DOHH2 (cell line): ENCODE measurements around the gene AMT.
A peak's percentile ranks its signal among the peaks of the same experiment; 100 is the strongest.

Experiments
- H3F3A ChIP-seq: fragments of 200-600 bp; sonication (generic), shearing (Covaris generic); 2 replicates; pipeline ENCODE4 v1.6.0; 2016; ENCODE audit warnings: antibody characterized with exemption, mild to moderate bottlenecking; ENCODE audit not compliant: control insufficient read depth, insufficient read depth
- H3K27ac ChIP-seq: fragments of 200-600 bp; sonication (generic); 2 replicates; pipeline ENCODE4 v1.5.1; 2014; ENCODE audit warnings: low read depth, mild to moderate bottlenecking, low read length, moderate library complexity
- H3K27me3 ChIP-seq: fragments of 200-600 bp; sonication (generic); 2 replicates; pipeline ENCODE4 v1.6.1; 2014; ENCODE audit warnings: mild to moderate bottlenecking, low read length, mixed read lengths; ENCODE audit not compliant: control insufficient read depth
- H3K36me3 ChIP-seq: fragments of 200-600 bp; sonication (generic); 2 replicates; pipeline ENCODE4 v1.6.1; 2014; ENCODE audit warnings: mild to moderate bottlenecking, low read length, moderate library complexity, mixed read lengths; ENCODE audit not compliant: control insufficient read depth
- H3K4me1 ChIP-seq: fragments of 200-600 bp; sonication (generic); 2 replicates; pipeline ENCODE4 v1.6.1; 2014; ENCODE audit warnings: mild to moderate bottlenecking, low read length, mixed read lengths; ENCODE audit not compliant: control insufficient read depth
- H3K4me2 ChIP-seq: fragments of 200-600 bp; sonication (generic); 2 replicates; pipeline ENCODE4 v1.6.0; 2014; ENCODE audit warnings: mild to moderate bottlenecking, low read length, moderate library complexity
- H3K4me3 ChIP-seq: fragments of 200-600 bp; sonication (generic); 2 replicates; pipeline ENCODE4 v1.5.1; 2014; ENCODE audit warnings: mild to moderate bottlenecking, low read length, mixed read lengths
- H3K79me2 ChIP-seq: fragments of 200-600 bp; sonication (generic); 2 replicates; pipeline ENCODE4 v1.6.1; 2014; ENCODE audit warnings: mild to moderate bottlenecking, low read length, mixed read lengths; ENCODE audit not compliant: control insufficient read depth
- H3K9me2 ChIP-seq: fragments of 200-600 bp; sonication (generic); replicated peaks from 2 replicates; pipeline ENCODE4 v1.6.1; 2014; ENCODE audit warnings: mild to moderate bottlenecking, low read length, mixed read lengths; ENCODE audit not compliant: control insufficient read depth
- H3K9me3 ChIP-seq: fragments of 200-600 bp; sonication (generic); 2 replicates; pipeline ENCODE4 v1.6.1; 2014; ENCODE audit warnings: antibody characterized with exemption, low read length, mixed read lengths; ENCODE audit not compliant: control insufficient read depth, insufficient read depth
- H4K20me1 ChIP-seq: fragments of 200-600 bp; sonication (generic); 2 replicates; pipeline ENCODE4 v1.6.0; 2014; ENCODE audit warnings: low read depth, mild to moderate bottlenecking, antibody characterized with exemption, low read length, moderate library complexity; ENCODE audit not compliant: control insufficient read depth, insufficient read depth
- EZH2phosphoT487 ChIP-seq: fragments of 200-600 bp; sonication (generic); IDR thresholded peaks from 2 replicates; pipeline ENCODE4 v1.6.1; 2017; ENCODE audit warnings: borderline replicate concordance, mild to moderate bottlenecking, antibody characterized with exemption, low read length, moderate library complexity, mixed read lengths
- TF ChIP-seq, protein P1 (sequence below): fragments of 200-600 bp; sonication (generic); IDR thresholded peaks from one replicate; pipeline ENCODE4 v1.5.1; 2014; ENCODE audit warnings: antibody characterized with exemption, mild to moderate bottlenecking, low read depth, low read length; ENCODE audit not compliant: poor library complexity, severe bottlenecking

The AMT gene, protein sequence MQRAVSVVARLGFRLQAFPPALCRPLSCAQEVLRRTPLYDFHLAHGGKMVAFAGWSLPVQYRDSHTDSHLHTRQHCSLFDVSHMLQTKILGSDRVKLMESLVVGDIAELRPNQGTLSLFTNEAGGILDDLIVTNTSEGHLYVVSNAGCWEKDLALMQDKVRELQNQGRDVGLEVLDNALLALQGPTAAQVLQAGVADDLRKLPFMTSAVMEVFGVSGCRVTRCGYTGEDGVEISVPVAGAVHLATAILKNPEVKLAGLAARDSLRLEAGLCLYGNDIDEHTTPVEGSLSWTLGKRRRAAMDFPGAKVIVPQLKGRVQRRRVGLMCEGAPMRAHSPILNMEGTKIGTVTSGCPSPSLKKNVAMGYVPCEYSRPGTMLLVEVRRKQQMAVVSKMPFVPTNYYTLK

DNA sequence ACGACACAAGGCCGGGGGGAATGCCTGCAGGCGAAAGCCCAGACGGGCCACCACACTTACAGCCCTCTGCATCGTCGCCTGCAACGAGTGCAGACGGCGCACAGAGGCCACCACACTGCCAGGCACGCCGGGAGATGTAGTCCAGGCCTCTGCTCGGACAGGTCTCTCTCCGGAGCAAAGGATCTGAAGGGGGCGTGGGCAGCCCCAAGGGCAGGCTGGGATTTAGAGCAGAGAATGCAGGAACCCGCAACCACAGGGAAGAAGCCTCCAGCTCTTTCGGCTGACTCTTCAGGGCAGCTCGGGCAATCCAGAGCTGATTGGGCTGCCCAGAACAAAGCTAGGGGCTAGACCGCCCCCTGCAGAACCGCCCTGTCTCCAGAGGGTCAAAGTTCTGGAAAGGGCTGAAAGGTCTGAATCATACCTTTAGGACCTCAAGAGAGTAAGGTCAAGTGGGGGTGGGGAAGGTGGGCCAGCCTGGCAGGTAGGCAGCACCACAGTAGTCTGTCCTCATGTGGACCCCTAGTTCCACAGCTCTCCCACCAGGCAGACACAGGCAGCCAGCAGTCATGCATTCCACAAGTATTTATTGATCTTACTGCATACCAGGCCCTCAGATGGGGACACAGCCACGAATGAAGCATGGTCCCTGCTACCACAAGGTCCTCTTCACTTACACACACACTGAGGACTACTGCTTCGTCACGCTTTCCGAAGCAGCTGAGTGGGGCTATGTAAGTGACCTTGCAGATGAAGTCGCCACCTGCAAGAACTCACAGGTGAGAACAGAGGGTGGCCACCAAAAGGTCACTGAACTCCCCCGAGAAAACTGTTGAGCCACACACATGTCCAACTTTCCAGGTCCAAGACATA lies at the start of gene AMT:
TSS of gene AMT (minus strand) at position 95 of the 870 bp plus-strand sequence. CDS start at position 72, 23 bp downstream.
- Histone ChIP-seq H3K27ac (no peak within 1 kb of the TSS), H3K4me1 (no peaks in the 10 kb centered on the region), H3F3A (no peaks in the 10 kb centered on the region), H3K36me3 (peaks cover 9% of the 10 kb centered on the region), H3K27me3 (no peaks in the 10 kb centered on the region), H3K9me2 (no peaks in the 10 kb centered on the region), H3K9me3 (no peaks in the 10 kb centered on the region), H3K79me2 (no peaks in the 10 kb centered on the region), H3K4me2 (no peak within 1 kb of the TSS), H3K4me3 (no peak within 1 kb of the TSS), H4K20me1 (no peaks in the 10 kb centered on the region)
- no peak for TF ChIP-seq EZH2phosphoT487
- TF ChIP-seq, protein P1, sequence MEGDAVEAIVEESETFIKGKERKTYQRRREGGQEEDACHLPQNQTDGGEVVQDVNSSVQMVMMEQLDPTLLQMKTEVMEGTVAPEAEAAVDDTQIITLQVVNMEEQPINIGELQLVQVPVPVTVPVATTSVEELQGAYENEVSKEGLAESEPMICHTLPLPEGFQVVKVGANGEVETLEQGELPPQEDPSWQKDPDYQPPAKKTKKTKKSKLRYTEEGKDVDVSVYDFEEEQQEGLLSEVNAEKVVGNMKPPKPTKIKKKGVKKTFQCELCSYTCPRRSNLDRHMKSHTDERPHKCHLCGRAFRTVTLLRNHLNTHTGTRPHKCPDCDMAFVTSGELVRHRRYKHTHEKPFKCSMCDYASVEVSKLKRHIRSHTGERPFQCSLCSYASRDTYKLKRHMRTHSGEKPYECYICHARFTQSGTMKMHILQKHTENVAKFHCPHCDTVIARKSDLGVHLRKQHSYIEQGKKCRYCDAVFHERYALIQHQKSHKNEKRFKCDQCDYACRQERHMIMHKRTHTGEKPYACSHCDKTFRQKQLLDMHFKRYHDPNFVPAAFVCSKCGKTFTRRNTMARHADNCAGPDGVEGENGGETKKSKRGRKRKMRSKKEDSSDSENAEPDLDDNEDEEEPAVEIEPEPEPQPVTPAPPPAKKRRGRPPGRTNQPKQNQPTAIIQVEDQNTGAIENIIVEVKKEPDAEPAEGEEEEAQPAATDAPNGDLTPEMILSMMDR, result no peak

DNA sequence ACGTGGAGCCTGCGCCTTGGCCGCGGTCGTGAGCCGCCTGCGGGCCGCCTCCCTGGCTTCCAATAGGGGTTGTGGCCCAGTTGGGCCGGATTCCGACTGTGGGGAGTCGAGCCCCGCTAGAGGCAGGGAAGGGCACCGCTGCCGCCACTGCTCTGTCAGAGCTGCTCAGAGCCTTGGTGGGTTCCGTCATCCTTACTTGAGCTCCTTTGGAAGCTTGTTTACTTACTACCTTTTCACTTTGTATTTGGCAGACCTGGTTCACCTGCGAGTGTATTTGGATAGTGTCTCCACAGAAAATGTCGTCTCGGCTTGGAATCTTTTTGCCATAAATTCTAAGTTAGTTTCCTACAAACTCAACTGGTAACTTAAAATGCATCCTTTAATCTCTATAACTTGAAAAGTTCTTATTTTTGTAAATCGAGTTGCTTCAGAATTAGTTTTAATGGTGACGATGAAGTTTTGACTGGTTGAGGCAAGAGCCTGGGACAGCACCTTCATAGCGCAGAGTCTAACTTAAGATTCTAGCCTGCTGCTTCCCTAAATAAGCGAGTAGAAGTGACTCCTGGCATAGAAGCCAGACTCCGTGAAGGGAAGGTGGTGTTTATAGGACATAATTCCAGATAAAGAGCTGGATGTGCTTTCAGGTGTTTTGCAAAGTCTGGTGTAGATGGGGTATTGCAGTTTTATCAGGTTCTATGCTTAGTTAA lies 48.6 kb upstream of the AMT start:
- no peaks in the 10 kb centered on the region for H3K9me3 ChIP-seq
- peaks cover 43% of the 10 kb centered on the region for H3K79me2 ChIP-seq
- peaks cover 19% of the 10 kb centered on the region for H3K4me1 ChIP-seq
- TF ChIP-seq, protein P1, result peak; percentile 9
- no peak for TF ChIP-seq EZH2phosphoT487
- H3K4me3 ChIP-seq, result peak overlapping the region; percentile 100
- no peaks in the 10 kb centered on the region for H3K27me3 ChIP-seq
- peaks cover 4% of the 10 kb centered on the region for H3K36me3 ChIP-seq
- no peaks in the 10 kb centered on the region for H4K20me1 ChIP-seq
- H3K9me2 ChIP-seq, result no peaks in the 10 kb centered on the region
- peak overlapping the region; percentile 90 for H3K27ac ChIP-seq
- H3K4me2 ChIP-seq, result peak overlapping the region; percentile 76
- H3F3A ChIP-seq, result peaks cover 7% of the 10 kb centered on the region

DNA sequence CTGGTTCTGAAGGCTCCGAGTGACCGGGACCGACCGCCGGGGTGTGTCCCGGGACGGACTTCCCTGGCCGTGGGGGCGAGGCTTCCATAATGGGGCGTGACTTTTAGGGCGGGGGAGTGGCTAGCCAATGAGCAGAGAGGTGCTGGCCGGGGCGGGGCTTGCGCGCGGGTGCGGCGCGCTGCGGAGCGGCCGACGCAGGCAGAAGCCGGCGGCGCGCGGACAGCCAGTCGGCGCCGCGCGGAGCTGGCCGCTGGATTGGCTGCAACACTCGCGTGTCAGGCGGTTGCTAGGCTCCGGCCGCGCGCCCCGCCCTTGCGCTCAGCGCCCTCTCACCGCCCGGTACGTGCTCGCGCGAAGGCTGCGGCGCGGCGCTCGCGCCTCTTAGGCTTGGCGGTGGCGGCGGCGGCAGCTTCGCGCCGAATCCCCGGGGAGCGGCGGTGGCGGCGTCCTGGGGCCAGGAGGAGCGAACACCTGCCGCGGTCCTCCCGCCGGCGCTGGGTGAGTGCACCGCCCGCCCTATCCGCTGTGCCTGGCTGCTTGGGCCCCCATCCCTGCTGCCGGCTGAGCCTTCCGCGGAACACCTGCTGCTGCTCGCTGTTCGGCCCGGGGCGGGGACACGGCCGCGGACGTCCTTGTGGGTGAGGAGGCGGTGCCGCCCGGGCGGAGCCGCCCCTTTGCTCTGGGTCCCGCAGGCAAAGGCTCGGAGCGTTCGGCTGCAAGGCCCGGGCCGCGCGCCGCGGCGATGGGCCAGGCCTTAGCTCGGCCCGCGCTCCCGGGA lies 47.9 kb upstream of the AMT start, which contains the start of gene DAG1:
TSS of gene DAG1 (plus strand) at position 332 of the 778 bp plus-strand sequence. CDS start 40,268 bp downstream, outside the sequence.
- H3K4me1 ChIP-seq, result peaks cover 19% of the 10 kb centered on the region
- peaks cover 7% of the 10 kb centered on the region for H3F3A ChIP-seq
- peak within 1 kb of the TSS; percentile 100 for H3K4me3 ChIP-seq
- peaks cover 39% of the 10 kb centered on the region for H3K79me2 ChIP-seq
- H4K20me1 ChIP-seq, result no peaks in the 10 kb centered on the region
- peak within 1 kb of the TSS; percentile 100 for H3K4me2 ChIP-seq
- no peak for TF ChIP-seq EZH2phosphoT487
- TF ChIP-seq, protein P1, result no peak
- H3K27ac ChIP-seq, result peak within 1 kb of the TSS; percentile 90
- H3K9me3 ChIP-seq, result no peaks in the 10 kb centered on the region
- no peaks in the 10 kb centered on the region for H3K9me2 ChIP-seq
- peaks cover 4% of the 10 kb centered on the region for H3K36me3 ChIP-seq
- no peaks in the 10 kb centered on the region for H3K27me3 ChIP-seq
